SK-N-SH treated with all-trans-retinoic acid at 6 μM for 48 hours (cell line): Measurements from ENCODE around the gene VOPP1.

Source experiments
- ARNTL ChIP-seq: fragments of 450-650 bp; formaldehyde crosslinking; IDR thresholded peaks from 2 replicates; pipeline ENCODE4 v1.5.0; 2020; ENCODE audit warnings: low read depth, mild to moderate bottlenecking, moderate library complexity, borderline replicate concordance
- GLIS3 ChIP-seq: fragments of 250-450 bp; sonication (Bioruptor Pico); IDR thresholded peaks from 2 replicates; pipeline ENCODE4 v1.5.0; 2020; ENCODE audit warnings: mild to moderate bottlenecking, moderate library complexity
- RARB ChIP-seq: fragments of 250-450 bp; sonication (Bioruptor Pico); IDR thresholded peaks from 2 replicates; pipeline ENCODE4 v1.8.0; 2021; ENCODE audit warnings: mild to moderate bottlenecking, moderate library complexity

GRCh38 chr7:55574051-55574717 is 1.9 kb upstream of the VOPP1 start:
- TF ChIP-seq ARNTL (no peak), RARB (CRISPR knock-in tag) (no peak), GLIS3 (CRISPR knock-in tag) (no peak)
